IPS DF 6.9 (cell line): ENCODE results near the gene CLEC5A.
"Not testable (repeated sequence)": the region's sequence is repeated elsewhere in the genome, so short reads cannot be mapped to it uniquely, and the experiment has no call there.

Source experiments
- DNase-seq: peaks from one replicate; pipeline ENCODE4 v3.0.0-alpha.2; 2013; ENCODE audit warnings: low read depth, low spot score
- H3K27ac ChIP-seq: one replicate; pipeline ENCODE4 v1.5.1; 2013; ENCODE audit warnings: low read length, control low read depth
- H3K27me3 ChIP-seq: 2 replicates; pipeline ENCODE4 v1.6.1; 2013; ENCODE audit warnings: mild to moderate bottlenecking, low read length; ENCODE audit not compliant: control insufficient read depth, insufficient read depth
- H3K36me3 ChIP-seq: 2 replicates; pipeline ENCODE4 v1.6.1; 2013; ENCODE audit warnings: low read length; ENCODE audit not compliant: control insufficient read depth, insufficient read depth
- H3K4me1 ChIP-seq: 2 replicates; pipeline ENCODE4 v1.6.1; 2013; ENCODE audit warnings: low read length; ENCODE audit not compliant: control insufficient read depth, insufficient read depth
- H3K4me3 ChIP-seq: 2 replicates; pipeline ENCODE4 v1.5.1; 2013; ENCODE audit warnings: mild to moderate bottlenecking, low read length
- H3K9me3 ChIP-seq: 2 replicates; pipeline ENCODE4 v1.6.1; 2013; ENCODE audit warnings: low read length, inconsistent platforms; ENCODE audit not compliant: control insufficient read depth, insufficient read depth
- WGBS: extraction: QIAGEN DNeasy Blood & Tissue Kit; methylation state at CpG from one replicate; pipeline ENCODE4 v1.1.7; 2013; ENCODE audit warnings: mixed read lengths, missing lambda C conversion rate; ENCODE audit not compliant: insufficient read length, insufficient coverage; 5-methylcytosine and 5-hydroxymethylcytosine counted together

CLEC5A gene

GRCh38 chr7:141915565-141915964 is 31.2 kb downstream of the CLEC5A start:
- H3K4me3 ChIP-seq: no peak overlapping the region
- no CpG with 5 or more reads among the region's 2 CpGs for WGBS
- no peaks in the 10 kb centered on the region for H3K4me1 ChIP-seq
- no peak overlapping the region for H3K27ac ChIP-seq
- no peaks in the 10 kb centered on the region for H3K9me3 ChIP-seq
- no peaks in the 10 kb centered on the region for H3K27me3 ChIP-seq
- no peak for DNase-seq
- H3K36me3 ChIP-seq: no peaks in the 10 kb centered on the region

- Histone ChIP-seq H3K4me1 (no peaks in the 10 kb centered on the region), H3K27ac (no peak overlapping the region), H3K36me3 (no peaks in the 10 kb centered on the region), H3K27me3 (no peaks in the 10 kb centered on the region), H3K4me3 (no peak overlapping the region), H3K9me3 (no peaks in the 10 kb centered on the region)
- no peak for DNase-seq
Observed at GRCh38 chr7:141911391-141911790, 35.4 kb downstream of the CLEC5A start.

GRCh38 chr7:141906285-141906684 is 40.5 kb downstream of the CLEC5A start:
- Histone ChIP-seq H3K4me3 (no peak overlapping the region), H3K27ac (no peak overlapping the region), H3K36me3 (no peaks in the 10 kb centered on the region), H3K9me3 (no peaks in the 10 kb centered on the region), H3K27me3 (no peaks in the 10 kb centered on the region), H3K4me1 (no peaks in the 10 kb centered on the region)
- WGBS: no CpG with 5 or more reads among the region's 4 CpGs
- DNase-seq: no peak

- not testable (repeated sequence) for H3K27ac ChIP-seq, H3K27me3 ChIP-seq, H3K36me3 ChIP-seq, H3K4me1 ChIP-seq, DNase-seq, H3K9me3 ChIP-seq, H3K4me3 ChIP-seq
- WGBS: no CpG with 5 or more reads among the region's 3 CpGs
Observed at GRCh38 chr7:141899366-141899765, 47.4 kb downstream of the CLEC5A start.

- no peak overlapping the region for H3K27ac ChIP-seq
- H3K9me3 ChIP-seq: no peaks in the 10 kb centered on the region
- no CpG with 5 or more reads among the region's 3 CpGs for WGBS
- no peak for DNase-seq
- no peaks in the 10 kb centered on the region for H3K27me3 ChIP-seq
- no peaks in the 10 kb centered on the region for H3K36me3 ChIP-seq
- no peak overlapping the region for H3K4me3 ChIP-seq
- no peaks in the 10 kb centered on the region for H3K4me1 ChIP-seq
Observed at GRCh38 chr7:141891336-141891735, 55.4 kb downstream of the CLEC5A start.

- Histone ChIP-seq H3K9me3 (no peaks in the 10 kb centered on the region; the same call in 1 of the 2 replicates), H3K27ac (no peak overlapping the region), H3K27me3 (no peaks in the 10 kb centered on the region), H3K4me1 (no peaks in the 10 kb centered on the region), H3K36me3 (no peaks in the 10 kb centered on the region), H3K4me3 (no peak overlapping the region)
- WGBS: no CpG with 5 or more reads among the region's 1 CpG
- DNase-seq: no peak
Observed at GRCh38 chr7:141889321-141889720, 57.5 kb downstream of the CLEC5A start.

- Histone ChIP-seq H3K4me1 (no peaks in the 10 kb centered on the region), H3K9me3 (no peaks in the 10 kb centered on the region; the same call in 1 of the 2 replicates), H3K27me3 (no peaks in the 10 kb centered on the region), H3K36me3 (no peaks in the 10 kb centered on the region), H3K27ac (no peak overlapping the region), H3K4me3 (no peak overlapping the region)
- no CpG with 5 or more reads among the region's 5 CpGs for WGBS
- no peak for DNase-seq
Observed at GRCh38 chr7:141884539-141885225, 62.1 kb downstream of the CLEC5A start.

- Histone ChIP-seq H3K36me3 (no peaks in the 10 kb centered on the region), H3K4me1 (peaks cover 2% of the 10 kb centered on the region; the same call in 1 of the 2 replicates), H3K27me3 (no peaks in the 10 kb centered on the region), H3K27ac (no peak overlapping the region), H3K9me3 (no peaks in the 10 kb centered on the region; the same call in 1 of the 2 replicates), H3K4me3 (no peak overlapping the region)
- no CpG with 5 or more reads among the region's 5 CpGs for WGBS
- DNase-seq: no peak
Observed at GRCh38 chr7:141880960-141881359, 65.8 kb downstream of the CLEC5A start.

GRCh38 chr7:141877365-141877764 is 69.4 kb downstream of the CLEC5A start:
- no peaks in the 10 kb centered on the region for H3K9me3 ChIP-seq
- H3K36me3 ChIP-seq: no peaks in the 10 kb centered on the region
- H3K27me3 ChIP-seq: no peaks in the 10 kb centered on the region
- WGBS: no CpG with 5 or more reads among the region's 3 CpGs
- DNase-seq: no peak
- H3K4me3 ChIP-seq: no peak overlapping the region
- no peak overlapping the region for H3K27ac ChIP-seq
- peaks cover 6% of the 10 kb centered on the region; the same call in 1 of the 2 replicates for H3K4me1 ChIP-seq
